Activated naive CD4-positive, alpha-beta T cell treated with anti-CD3 and anti-CD28 coated beads, Interleukin-2, amount 10 ng/mL, durations not matched to agents 7 days and 5 days (primary cell): Measurements from ENCODE around the gene KYAT1.
"Not testable (repeated sequence)": the region's sequence is repeated elsewhere in the genome, so short reads cannot be mapped to it uniquely, and the experiment has no call there.

Experiments used
- CTCF ChIA-PET: fragments of 350-600 bp; sonication (Branson Sonifier 250); formaldehyde crosslinking; loops from one replicate; lab custom pipeline; 2021; ENCODE audit warnings: antibody characterized with exemption; lab: Charles Lee
- DNase-seq: peaks from one replicate; pipeline ENCODE4 v3.0.0-alpha.2; 2020
- H3K27ac Mint-ChIP-seq: one replicate; pipeline ENCODE4 v1.8.0; 2021; ENCODE audit warnings: mild to moderate bottlenecking, moderate library complexity, mixed read lengths
- H3K27me3 Mint-ChIP-seq: one replicate; pipeline ENCODE4 v1.8.0; 2021; ENCODE audit warnings: mild to moderate bottlenecking, mixed read lengths
- H3K36me3 Mint-ChIP-seq: one replicate; pipeline ENCODE4 v1.8.0; 2021; ENCODE audit warnings: mixed read lengths
- H3K4me1 Mint-ChIP-seq: one replicate; pipeline ENCODE4 v1.8.0; 2021; ENCODE audit warnings: mixed read lengths
- H3K4me3 Mint-ChIP-seq: one replicate; pipeline ENCODE4 v1.8.0; 2021; ENCODE audit warnings: mild to moderate bottlenecking, moderate library complexity, mixed read lengths
- H3K9me3 Mint-ChIP-seq: one replicate; pipeline ENCODE4 v1.8.0; 2021; ENCODE audit warnings: mixed read lengths

The KYAT1 gene

GRCh38 chr9:128887049-128887448, 5.3 kb upstream of the KYAT1 start:
- Mint-ChIP-seq H3K9me3 (no peaks in the 10 kb centered on the region), H3K36me3 (peaks cover 72% of the 10 kb centered on the region), H3K4me3 (no peak overlapping the region), H3K27ac (peak overlapping the region; percentile 15), H3K4me1 (peaks cover 79% of the 10 kb centered on the region), H3K27me3 (peaks cover under 1% of the 10 kb centered on the region)
- no peak for DNase-seq
- CTCF ChIA-PET, result no interaction called here

GRCh38 chr9:128886211-128886891, 4.6 kb upstream of the KYAT1 start:
- H3K36me3 Mint-ChIP-seq, result peaks cover 73% of the 10 kb centered on the region
- peaks cover 75% of the 10 kb centered on the region for H3K4me1 Mint-ChIP-seq
- H3K4me3 Mint-ChIP-seq, result no peak overlapping the region

GRCh38 chr9:128885798-128886197, 4.0 kb upstream of the KYAT1 start:
- peak overlapping the region; percentile 83 for H3K27ac Mint-ChIP-seq
- DNase-seq, result no peak
- H3K9me3 Mint-ChIP-seq, result no peaks in the 10 kb centered on the region
- no peak overlapping the region for H3K4me3 Mint-ChIP-seq
- peaks cover 69% of the 10 kb centered on the region for H3K36me3 Mint-ChIP-seq
- H3K4me1 Mint-ChIP-seq, result peaks cover 75% of the 10 kb centered on the region
- CTCF ChIA-PET, result no interaction called here
- peaks cover 4% of the 10 kb centered on the region for H3K27me3 Mint-ChIP-seq

More at GRCh38 chr9:128886211-128886891, 4.6 kb upstream of the KYAT1 start:
- CTCF ChIA-PET, result no interaction called here
- Mint-ChIP-seq H3K27me3 (peaks cover 4% of the 10 kb centered on the region), H3K9me3 (no peaks in the 10 kb centered on the region), H3K27ac (peak overlapping the region; percentile 83)
- DNase-seq, result no peak

- H3K4me3 Mint-ChIP-seq, result peak overlapping the region; percentile 98
- peaks cover 4% of the 10 kb centered on the region for H3K27me3 Mint-ChIP-seq
- DNase-seq, result no peak
- H3K36me3 Mint-ChIP-seq, result peaks cover 64% of the 10 kb centered on the region
- no peaks in the 10 kb centered on the region for H3K9me3 Mint-ChIP-seq
- CTCF ChIA-PET, result interaction anchor here (1.1 kb wide), 1 partner anchor 13 kb away, joined by 3 read pairs; no protein-coding TSS in a partner anchor
- peak overlapping the region; percentile 83 for H3K27ac Mint-ChIP-seq
- H3K4me1 Mint-ChIP-seq, result peaks cover 74% of the 10 kb centered on the region
Measured at GRCh38 chr9:128885376-128885775, 3.6 kb upstream of the KYAT1 start.

GRCh38 chr9:128884164-128884563, 2.4 kb upstream of the KYAT1 start:
- Mint-ChIP-seq H3K9me3 (no peaks in the 10 kb centered on the region), H3K27ac (peak overlapping the region; percentile 93), H3K27me3 (peaks cover 4% of the 10 kb centered on the region), H3K4me1 (peaks cover 77% of the 10 kb centered on the region), H3K4me3 (peak overlapping the region; percentile 98), H3K36me3 (peaks cover 61% of the 10 kb centered on the region)
- CTCF ChIA-PET, result interaction anchor here (0.7 to 1.1 kb wide), 2 partner anchors 14 to 984 kb away, joined by 3 read pairs; no protein-coding TSS in a partner anchor
- no peak for DNase-seq

- Mint-ChIP-seq H3K4me3 (peak overlapping the region; percentile 98), H3K36me3 (peaks cover 49% of the 10 kb centered on the region), H3K27me3 (peaks cover 4% of the 10 kb centered on the region), H3K4me1 (peaks cover 69% of the 10 kb centered on the region), H3K27ac (peak overlapping the region; percentile 93), H3K9me3 (no peaks in the 10 kb centered on the region)
- peak; percentile 37 for DNase-seq
- CTCF ChIA-PET, result interaction anchor here (0.7 to 0.9 kb wide), 2 partner anchors 46 to 986 kb away, joined by 3 read pairs; no protein-coding TSS in a partner anchor
Measured at GRCh38 chr9:128882677-128883603, 1.2 kb upstream of the KYAT1 start.

GRCh38 chr9:128877852-128878251, 3.9 kb downstream of the KYAT1 start:
- peaks cover 4% of the 10 kb centered on the region for H3K27me3 Mint-ChIP-seq
- CTCF ChIA-PET, result interaction anchor here (0.6 to 4.7 kb wide), 12 partner anchors 11 to 224 kb away, joined by 3 to 23 read pairs (median 3); no protein-coding TSS in a partner anchor
- H3K27ac Mint-ChIP-seq, result no peak overlapping the region
- DNase-seq, result no peak
- no peak overlapping the region for H3K4me3 Mint-ChIP-seq
- H3K9me3 Mint-ChIP-seq, result no peaks in the 10 kb centered on the region
- peaks cover 37% of the 10 kb centered on the region for H3K4me1 Mint-ChIP-seq
- H3K36me3 Mint-ChIP-seq, result peaks cover 10% of the 10 kb centered on the region

- not testable (repeated sequence) for DNase-seq, H3K9me3 Mint-ChIP-seq, H3K27me3 Mint-ChIP-seq, H3K4me3 Mint-ChIP-seq, H3K36me3 Mint-ChIP-seq, H3K27ac Mint-ChIP-seq, H3K4me1 Mint-ChIP-seq
- CTCF ChIA-PET, result interaction anchor here (1.5 to 1.8 kb wide), 2 partner anchors 10 to 58 kb away, joined by 3 to 10 read pairs; no protein-coding TSS in a partner anchor
Measured at GRCh38 chr9:128870941-128871265, 10.8 kb downstream of the KYAT1 start.

- H3K9me3 Mint-ChIP-seq, result no peaks in the 10 kb centered on the region
- H3K36me3 Mint-ChIP-seq, result no peaks in the 10 kb centered on the region
- peaks cover 8% of the 10 kb centered on the region for H3K4me1 Mint-ChIP-seq
- no peaks in the 10 kb centered on the region for H3K27me3 Mint-ChIP-seq
- CTCF ChIA-PET, result interaction anchor here (1.5 to 1.8 kb wide), 2 partner anchors 9 to 58 kb away, joined by 3 to 10 read pairs; no protein-coding TSS in a partner anchor
- no peak overlapping the region for H3K27ac Mint-ChIP-seq
- no peak for DNase-seq
- H3K4me3 Mint-ChIP-seq, result no peak overlapping the region
Measured at GRCh38 chr9:128870128-128870940, 11.4 kb downstream of the KYAT1 start.

GRCh38 chr9:128863647-128864046, 18.1 kb downstream of the KYAT1 start:
- H3K9me3 Mint-ChIP-seq, result no peaks in the 10 kb centered on the region
- CTCF ChIA-PET, result interaction anchor here (1.2 to 9.4 kb wide), 5 partner anchors 12 to 79 kb away, joined by 4 to 153 read pairs (median 4); partner anchors contain the start of gene ENDOG
- H3K27me3 Mint-ChIP-seq, result no peaks in the 10 kb centered on the region
- H3K4me1 Mint-ChIP-seq, result peaks cover 22% of the 10 kb centered on the region
- peak overlapping the region; percentile 70 for H3K27ac Mint-ChIP-seq
- DNase-seq, result peak; percentile 91
- H3K36me3 Mint-ChIP-seq, result no peaks in the 10 kb centered on the region
- H3K4me3 Mint-ChIP-seq, result no peak overlapping the region

GRCh38 chr9:128862401-128862851, 19.3 kb downstream of the KYAT1 start:
- H3K27ac Mint-ChIP-seq, result peak overlapping the region; percentile 14
- DNase-seq, result no peak
- H3K27me3 Mint-ChIP-seq, result no peaks in the 10 kb centered on the region
- CTCF ChIA-PET, result interaction anchor here (0.7 to 9.4 kb wide), 6 partner anchors 10 to 156 kb away, joined by 3 to 153 read pairs (median 5); no protein-coding TSS in a partner anchor
- no peaks in the 10 kb centered on the region for H3K36me3 Mint-ChIP-seq
- no peak overlapping the region for H3K4me3 Mint-ChIP-seq
- peaks cover 22% of the 10 kb centered on the region for H3K4me1 Mint-ChIP-seq
- no peaks in the 10 kb centered on the region for H3K9me3 Mint-ChIP-seq

GRCh38 chr9:128861501-128861900, 20.2 kb downstream of the KYAT1 start:
- CTCF ChIA-PET, result interaction anchor here (1.0 to 9.4 kb wide), 6 partner anchors 9 to 157 kb away, joined by 3 to 153 read pairs (median 5); no protein-coding TSS in a partner anchor
- no peaks in the 10 kb centered on the region for H3K36me3 Mint-ChIP-seq
- no peak for DNase-seq
- H3K4me3 Mint-ChIP-seq, result no peak overlapping the region
- no peaks in the 10 kb centered on the region for H3K27me3 Mint-ChIP-seq
- H3K4me1 Mint-ChIP-seq, result peaks cover 22% of the 10 kb centered on the region
- H3K27ac Mint-ChIP-seq, result no peak overlapping the region
- no peaks in the 10 kb centered on the region for H3K9me3 Mint-ChIP-seq

GRCh38 chr9:128860937-128861336, 20.8 kb downstream of the KYAT1 start:
- no peak overlapping the region for H3K27ac Mint-ChIP-seq
- no peak overlapping the region for H3K4me3 Mint-ChIP-seq
- DNase-seq, result no peak
- H3K36me3 Mint-ChIP-seq, result no peaks in the 10 kb centered on the region
- no peaks in the 10 kb centered on the region for H3K9me3 Mint-ChIP-seq
- H3K27me3 Mint-ChIP-seq, result no peaks in the 10 kb centered on the region
- peaks cover 21% of the 10 kb centered on the region for H3K4me1 Mint-ChIP-seq
- CTCF ChIA-PET, result interaction anchor here (1.4 to 9.4 kb wide), 4 partner anchors 10 to 74 kb away, joined by 3 to 153 read pairs (median 14); no protein-coding TSS in a partner anchor
